Neuron (in vitro differentiated cells): ENCODE measurements around the gene PSMD13.

Experiments used
- H2AFZ ChIP-seq: one replicate; pipeline ENCODE4 v1.6.1; 2013; ENCODE audit warnings: low read depth, mild to moderate bottlenecking, inconsistent platforms, low read length, moderate library complexity
- H3K27me3 ChIP-seq: one replicate; pipeline ENCODE4 v1.6.1; 2013; ENCODE audit warnings: low read length; ENCODE audit not compliant: insufficient read depth
- H3K36me3 ChIP-seq: one replicate; pipeline ENCODE4 v1.6.1; 2013; ENCODE audit warnings: low read length; ENCODE audit not compliant: insufficient read depth
- H3K4me1 ChIP-seq: one replicate; pipeline ENCODE4 v1.6.1; 2013; ENCODE audit warnings: low read length; ENCODE audit not compliant: insufficient read depth
- H3K4me3 ChIP-seq: 2 replicates; pipeline ENCODE4 v1.5.1; 2013; ENCODE audit warnings: mild to moderate bottlenecking, low read length, moderate library complexity
- H3K9me3 ChIP-seq: one replicate; pipeline ENCODE4 v1.6.1; 2013; ENCODE audit warnings: low read length

Gene PSMD13

GRCh38 chr11:297051-297585, 60.3 kb downstream of the PSMD13 start:
- Histone ChIP-seq H3K9me3 (no peaks in the 10 kb centered on the region), H3K27me3 (no peaks in the 10 kb centered on the region), H3K4me3 (no peak overlapping the region), H2AFZ (no peak overlapping the region), H3K36me3 (peaks cover 3% of the 10 kb centered on the region), H3K4me1 (peaks cover 10% of the 10 kb centered on the region)

GRCh38 chr11:297586-298405, 61.0 kb downstream of the PSMD13 start:
- Histone ChIP-seq H3K36me3 (peaks cover 3% of the 10 kb centered on the region), H3K27me3 (no peaks in the 10 kb centered on the region), H3K9me3 (no peaks in the 10 kb centered on the region), H3K4me3 (no peak overlapping the region), H3K4me1 (peaks cover 10% of the 10 kb centered on the region), H2AFZ (no peak overlapping the region)

- Histone ChIP-seq H3K4me1 (peaks cover 10% of the 10 kb centered on the region), H3K27me3 (no peaks in the 10 kb centered on the region), H3K9me3 (no peaks in the 10 kb centered on the region), H2AFZ (no peak overlapping the region), H3K4me3 (no peak overlapping the region), H3K36me3 (peaks cover 3% of the 10 kb centered on the region)
These were observed 61.8 kb downstream of the PSMD13 start for GRCh38 chr11:298406-299065.

GRCh38 chr11:299081-299891, 62.5 kb downstream of the PSMD13 start, which contains the start of gene IFITM5:
Gene IFITM5, minus strand, starts transcription at chr11:299526. Its CDS starts 36 bp downstream, at chr11:299490.
- H3K4me3 ChIP-seq = no peak within 1 kb of the TSS
- H3K36me3 ChIP-seq = no peaks in the 10 kb centered on the region
- no peak within 1 kb of the TSS for H2AFZ ChIP-seq
- peaks cover 10% of the 10 kb centered on the region for H3K4me1 ChIP-seq
- no peaks in the 10 kb centered on the region for H3K27me3 ChIP-seq
- H3K9me3 ChIP-seq = no peaks in the 10 kb centered on the region

GRCh38 chr11:299951-300735, 63.4 kb downstream of the PSMD13 start:
- Histone ChIP-seq H3K9me3 (no peaks in the 10 kb centered on the region), H2AFZ (no peak overlapping the region), H3K36me3 (no peaks in the 10 kb centered on the region), H3K4me3 (no peak overlapping the region), H3K27me3 (no peaks in the 10 kb centered on the region), H3K4me1 (peaks cover 13% of the 10 kb centered on the region)
